Measurements from ENCODE around the gene TRIM14.
A peak's percentile ranks its signal among the peaks of the same experiment; 100 is the strongest.
"Not testable (repeated sequence)": the region's sequence is repeated elsewhere in the genome, so short reads cannot be mapped to it uniquely, and the experiment has no call there.

TRIM14 gene

DNA sequence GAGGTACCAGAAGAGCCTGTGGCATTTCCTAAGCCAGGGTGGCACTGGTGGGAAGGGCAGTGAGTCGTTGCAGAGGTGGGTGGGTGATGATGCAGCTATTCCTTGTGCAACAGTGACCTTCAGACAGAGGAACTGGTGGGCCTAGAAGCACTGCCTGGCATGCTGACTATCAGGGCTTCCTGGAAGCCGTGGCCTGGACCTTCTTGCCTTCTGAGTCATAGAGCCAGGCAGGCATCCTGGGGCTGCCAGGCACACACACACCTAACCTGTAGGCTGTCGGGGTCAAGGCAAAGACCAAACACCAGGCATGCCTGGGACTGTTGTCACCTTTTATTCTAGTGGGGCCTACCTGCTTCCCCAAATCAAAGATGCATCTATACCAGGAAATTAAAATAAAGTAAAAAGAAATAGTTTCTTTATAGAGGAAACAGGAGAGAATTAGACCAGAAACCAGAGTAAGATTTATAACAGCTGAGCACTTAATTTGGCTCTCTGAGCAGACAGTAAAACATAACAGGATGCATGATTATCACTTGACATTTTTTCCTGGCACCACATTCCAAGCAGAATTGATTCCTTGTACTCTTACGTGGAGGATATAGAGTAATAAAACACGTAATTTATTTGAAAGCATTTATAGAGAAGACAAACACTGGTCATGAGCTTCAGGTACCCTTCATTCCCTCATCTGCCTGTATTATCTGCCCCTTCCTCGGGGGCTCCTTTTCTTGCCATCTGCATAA lies 37.4 kb downstream of the TRIM14 start:
- DNase-seq (ENCODE audit: low spot score), result no peak

- no peak for DNase-seq (ENCODE audit: low spot score)
Measured at GRCh38 chr9:98080780-98081179, 38.2 kb downstream of the TRIM14 start.

DNA sequence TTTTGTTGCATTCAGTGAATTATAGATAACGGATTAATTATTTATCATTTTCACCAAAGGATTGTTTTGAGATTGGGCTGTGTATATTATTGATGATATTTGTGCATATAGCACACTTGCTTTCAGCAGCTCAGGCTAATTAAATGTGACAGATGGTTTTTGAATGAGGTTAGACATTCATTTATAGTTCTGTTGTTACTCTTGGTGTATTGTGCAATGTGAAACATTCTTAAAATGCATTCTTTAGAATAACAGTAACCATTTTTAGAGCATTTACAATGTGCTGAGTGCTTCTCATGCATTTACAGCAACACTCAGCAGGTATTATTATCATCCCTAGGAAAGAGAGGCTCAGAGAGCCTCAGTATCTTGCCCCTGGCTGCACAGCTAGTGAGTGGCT lies 38.7 kb downstream of the TRIM14 start:
- DNase-seq (ENCODE audit: low spot score), result no peak

DNA sequence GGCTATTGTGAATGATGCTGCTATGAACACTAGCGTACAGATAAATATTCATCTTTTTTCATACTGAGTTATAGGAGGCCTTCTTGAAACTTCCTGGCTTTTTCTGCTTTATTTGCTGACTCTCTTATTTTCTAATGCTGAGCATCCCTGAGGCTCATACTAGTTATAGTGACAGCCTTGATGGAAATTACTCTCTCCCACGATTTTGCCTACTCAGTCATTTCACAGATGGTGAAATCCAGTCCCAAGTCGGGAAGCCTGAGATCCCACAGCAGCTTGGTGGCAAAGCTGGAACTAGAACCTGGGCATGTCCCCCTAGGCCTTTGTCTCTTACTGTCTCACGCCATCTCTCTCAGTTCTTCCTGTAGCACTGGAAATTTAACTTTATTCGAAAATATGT lies 40.1 kb downstream of the TRIM14 start:
- DNase-seq (ENCODE audit: low spot score), result no peak

DNA sequence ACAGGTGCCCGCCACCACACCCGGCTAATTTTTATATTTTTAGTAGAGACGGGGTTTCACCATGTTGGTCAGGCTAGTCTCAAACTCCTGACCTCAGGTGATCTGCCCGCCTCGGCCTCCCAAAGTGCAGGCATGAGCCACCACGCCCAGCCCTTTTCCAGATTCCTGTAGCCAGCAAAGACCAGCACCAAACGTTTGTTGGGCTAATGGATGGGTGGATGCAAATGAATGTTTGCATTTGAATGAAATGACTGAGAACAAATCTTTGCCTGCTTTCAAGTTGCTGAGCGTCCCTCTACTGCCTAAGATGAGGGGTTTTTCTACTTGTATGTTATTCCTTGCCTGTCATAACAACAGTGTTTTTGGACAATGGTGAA lies 42.5 kb downstream of the TRIM14 start:
- DNase-seq (ENCODE audit: low spot score), result not testable (repeated sequence)

- no peak for DNase-seq (ENCODE audit: low spot score)
Measured at GRCh38 chr9:98075332-98075805, 43.7 kb downstream of the TRIM14 start.

DNA sequence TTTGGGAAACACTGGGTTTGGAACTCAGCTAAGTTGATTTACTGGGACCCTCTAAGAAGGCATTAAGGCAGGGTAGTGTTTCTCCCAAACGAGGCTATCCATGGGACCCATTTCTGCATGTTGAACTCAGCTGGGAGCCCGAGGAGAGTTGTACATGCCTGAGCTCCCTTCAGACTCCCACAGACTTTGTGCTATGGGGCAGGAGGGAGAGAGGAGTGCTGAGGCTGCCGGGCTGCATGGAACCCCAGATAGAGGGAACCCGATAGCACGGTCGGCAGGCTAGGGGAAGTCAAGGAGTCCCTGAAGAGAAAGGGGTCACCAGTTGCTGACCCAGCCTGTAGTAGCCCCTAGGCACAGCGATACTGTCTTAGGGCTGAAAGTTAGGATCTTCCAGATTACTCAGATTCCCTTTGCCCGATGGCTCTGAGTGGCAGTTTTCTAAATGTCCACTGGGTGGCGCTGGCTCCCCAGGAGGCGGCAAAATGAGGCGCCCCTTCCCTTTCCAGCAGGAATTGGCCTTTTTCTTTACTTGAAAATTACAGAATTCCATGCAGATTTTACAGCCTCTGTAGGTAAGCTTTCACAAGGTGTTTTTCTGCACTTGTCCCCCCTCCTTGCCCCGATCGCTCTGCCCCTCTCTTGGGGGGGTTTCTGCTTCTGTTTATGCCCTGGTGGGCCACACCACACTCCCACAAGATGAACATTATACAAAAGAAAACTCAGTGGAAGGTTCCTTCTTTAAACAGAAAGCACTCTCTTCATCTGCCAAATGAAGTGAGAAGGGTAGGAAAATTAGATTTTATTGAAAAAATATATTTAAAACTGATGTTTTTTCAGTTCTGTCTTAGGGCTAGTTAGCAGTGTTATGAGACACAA lies 44.7 kb downstream of the TRIM14 start:
- DNase-seq (ENCODE audit: low spot score), result peak; percentile 80

GRCh38 chr9:98071737-98072136 lies 47.3 kb downstream of the TRIM14 start:
- no peak for DNase-seq (ENCODE audit: low spot score)

DNA sequence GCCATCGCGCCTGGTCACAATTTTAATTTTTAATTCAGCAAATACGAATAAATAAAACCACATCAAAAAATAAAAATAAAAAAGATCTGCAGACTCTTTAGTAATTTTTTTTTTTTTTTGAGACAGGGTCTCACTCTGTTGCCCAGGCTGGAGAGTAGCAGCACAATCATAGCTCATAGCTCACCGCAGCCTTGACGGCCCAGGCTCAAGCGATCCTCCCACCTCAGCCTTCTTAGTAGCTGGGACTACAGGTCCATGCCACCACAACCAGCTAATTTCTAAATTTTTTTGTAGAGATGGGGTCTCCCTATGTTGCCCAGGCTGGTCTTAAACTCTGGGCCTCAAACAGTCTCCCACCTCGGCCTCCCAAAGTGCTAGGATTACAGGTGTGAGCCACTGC lies 48.3 kb downstream of the TRIM14 start:
- DNase-seq (ENCODE audit: low spot score), result no peak

- no peak for DNase-seq (ENCODE audit: low spot score)
Measured at GRCh38 chr9:98069551-98069950, 49.5 kb downstream of the TRIM14 start.

GRCh38 chr9:98067184-98067583 lies 51.8 kb downstream of the TRIM14 start:
- no peak for DNase-seq (ENCODE audit: low spot score)

DNA sequence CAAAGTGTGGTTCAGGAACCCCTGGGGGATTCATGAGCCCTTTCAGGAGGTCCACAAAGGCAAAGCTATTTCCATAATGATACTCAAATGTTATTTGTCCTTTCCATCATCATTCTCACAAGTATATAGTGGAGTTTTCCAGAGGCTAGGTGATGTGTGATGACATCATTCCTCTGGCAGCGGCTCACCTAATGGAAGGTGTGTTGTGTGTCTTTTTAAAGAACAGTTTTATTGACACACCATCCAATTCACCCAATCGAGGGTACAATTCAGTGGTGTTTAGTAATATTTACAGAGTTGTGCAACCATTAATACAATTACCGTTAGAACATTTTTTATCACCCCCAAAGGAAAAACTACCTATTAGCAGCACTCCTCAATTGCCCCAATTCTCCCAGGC lies 52.8 kb downstream of the TRIM14 start:
- DNase-seq (ENCODE audit: low spot score), result no peak

- DNase-seq (ENCODE audit: low spot score), result no peak
Measured at GRCh38 chr9:98064623-98065392, 54.2 kb downstream of the TRIM14 start.

DNA sequence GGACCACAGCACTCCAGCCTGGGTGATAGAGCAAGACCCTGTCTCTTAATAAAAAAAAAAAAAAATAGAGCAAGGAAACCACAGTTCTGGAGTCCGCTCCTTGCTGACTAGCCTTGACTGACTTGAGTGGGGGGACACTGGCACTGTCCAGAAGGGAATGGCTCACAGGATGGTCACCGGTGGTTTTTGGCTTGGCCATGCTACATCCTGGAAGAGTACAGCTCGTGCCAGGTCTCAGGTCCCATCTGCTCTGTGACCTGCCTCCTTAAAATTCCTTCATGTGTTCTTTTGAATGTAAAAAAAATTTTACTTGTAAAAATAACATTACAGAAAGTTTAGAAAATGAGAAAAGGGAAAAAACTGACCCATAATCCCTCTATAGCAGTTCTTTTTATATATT lies 56.9 kb downstream of the TRIM14 start:
- no peak for DNase-seq (ENCODE audit: low spot score)

GRCh38 chr9:98057138-98057799 lies 61.8 kb downstream of the TRIM14 start:
- no peak for DNase-seq (ENCODE audit: low spot score)

- DNase-seq (ENCODE audit: low spot score), result peak; percentile 98
Measured at GRCh38 chr9:98056269-98057137, 62.5 kb downstream of the TRIM14 start, which contains the start of gene NANS. Gene NANS (plus strand): TSS chr9:98056732. CDS start chr9:98056809, 77 bp downstream.

DNA sequence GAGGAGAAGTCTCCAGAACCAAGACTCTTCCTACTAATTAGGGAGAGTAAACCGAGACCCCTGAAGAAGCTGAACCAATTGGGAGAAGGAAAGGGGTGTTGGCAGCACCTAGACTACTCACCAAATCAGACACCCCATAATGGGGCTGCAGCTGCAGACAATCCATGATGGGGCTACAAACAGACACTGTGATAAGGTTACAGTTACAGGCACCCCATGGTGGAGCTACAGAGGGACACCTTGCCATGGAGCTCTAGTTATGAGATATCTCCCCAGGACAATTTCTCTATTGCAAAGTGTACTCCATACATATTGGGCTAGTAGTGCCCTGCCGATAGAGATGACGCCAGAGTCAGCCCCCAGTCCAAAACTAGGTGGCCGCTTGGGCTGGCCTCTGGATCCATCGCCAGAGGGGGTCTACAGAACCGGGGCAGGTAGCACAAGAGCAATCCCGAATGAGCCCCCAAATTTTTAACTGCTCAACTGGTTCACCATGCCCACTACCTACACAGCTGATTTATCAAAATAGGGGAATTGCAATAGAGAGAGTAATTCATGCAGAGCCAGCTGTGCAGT lies 64.6 kb downstream of the TRIM14 start:
- no peak for DNase-seq (ENCODE audit: low spot score)

GRCh38 chr9:98050351-98050750 lies 68.7 kb downstream of the TRIM14 start:
- no peak for DNase-seq (ENCODE audit: low spot score)

DNA sequence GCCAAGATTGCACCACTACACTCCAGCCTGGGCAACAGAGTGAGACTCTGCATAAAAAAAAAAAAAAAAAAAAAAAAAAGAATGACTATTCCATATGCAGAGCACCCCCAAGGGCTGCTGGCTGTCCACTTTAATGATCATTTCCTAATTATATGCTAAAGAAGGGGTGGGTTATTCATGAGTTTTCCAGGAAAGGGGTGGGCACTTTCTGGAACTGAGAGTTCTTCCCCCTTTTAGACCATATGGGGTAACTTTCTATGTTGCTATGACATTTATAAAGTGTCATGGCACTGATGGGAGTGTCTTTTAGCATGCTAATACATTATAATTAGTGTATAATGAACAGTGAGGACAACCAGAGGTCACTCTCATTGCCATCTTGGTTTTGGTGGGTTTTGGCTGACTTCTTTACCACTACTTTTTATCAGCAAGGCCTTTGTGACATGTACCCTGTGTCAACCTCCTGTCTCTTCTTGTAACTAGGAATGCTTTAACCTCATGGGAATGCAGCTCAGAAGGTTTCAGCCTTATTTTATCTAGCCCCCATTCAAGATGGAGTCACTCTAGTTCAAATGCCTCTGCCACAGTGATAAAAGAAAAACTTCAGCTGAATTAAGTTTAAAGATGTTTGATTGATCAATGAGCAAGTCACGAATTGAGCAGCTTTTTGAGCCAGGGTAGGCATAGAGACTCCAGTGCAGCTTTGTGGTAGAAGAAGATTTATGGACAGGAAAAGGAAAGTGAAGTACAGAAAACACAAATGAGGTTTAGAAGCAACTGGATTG lies 69.5 kb downstream of the TRIM14 start:
- DNase-seq (ENCODE audit: low spot score), result no peak

DNA sequence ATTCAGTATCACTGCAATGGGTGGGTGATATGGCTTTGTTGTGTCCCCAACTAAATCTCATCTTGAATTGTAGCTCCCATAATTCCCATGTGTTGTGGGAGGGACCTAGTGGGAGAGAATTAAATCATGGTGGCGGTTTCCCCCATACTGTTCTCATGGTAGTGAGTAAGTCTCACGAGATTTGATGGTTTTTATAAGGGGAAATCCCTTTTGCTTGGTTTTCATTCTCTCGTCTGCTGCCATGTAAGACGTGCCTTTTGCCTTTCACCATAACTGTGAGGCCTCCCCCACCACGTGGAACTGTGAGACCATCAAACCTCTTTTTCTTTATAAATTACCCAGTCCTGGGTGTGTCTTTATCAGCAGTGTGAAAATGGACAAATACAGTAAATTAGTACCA lies 72.0 kb downstream of the TRIM14 start:
- no peak for DNase-seq (ENCODE audit: low spot score)

Data from D341Med (cell line).